T-cell (primary cell): ENCODE measurements around the gene CYP2A13. TPM values are rescaled to one million over a fixed set of nuclear protein-coding genes. Genes with fewer than 3 reads are reported as not detected.
"Not testable (repeated sequence)": the region's sequence is repeated elsewhere in the genome, so short reads cannot be mapped to it uniquely, and the experiment has no call there.

Source experiments
- ATAC-seq, 4 experiments: fragments of 200-7000 bp in 3 of 4; fragments of 150-1000 bp in 1 of 4; cut with Tn5 transposase; replicated peaks in 1 of 4; 1 replicate in 3 of 4; 2 replicates in 1 of 4; pipeline ENCODE4 v1.10.0; 2021; ENCODE audit warnings: moderate library complexity in 3 of 4, mild to moderate bottlenecking in 2 of 4, moderate number of reproducible peaks in 1 of 4
- CTCF ChIA-PET, 2 donors: fragments of 300-600 bp; sonication (Branson Sonifier 250); formaldehyde crosslinking; loops; one replicate each; lab custom pipeline; 2022; ENCODE audit warnings: antibody characterized with exemption in 2 of 2; lab: Charles Lee
- POLR2A ChIA-PET, 2 donors: fragments of 300-600 bp; sonication (Branson Sonifier 250); formaldehyde crosslinking; loops; one replicate each; lab custom pipeline; 2022; ENCODE audit warnings: antibody characterized with exemption in 2 of 2; lab: Charles Lee
- DNase-seq, 35 experiments: peaks; one replicate each; pipeline versions ENCODE4 v3.0.0 to v3.0.0-alpha.2; 2013 to 2023
- H3K27ac ChIP-seq: one replicate; pipeline ENCODE4 v1.5.1; 2013; ENCODE audit warnings: low read length
- H3K27me3 ChIP-seq, 2 experiments: replicated peaks in 1 of 2; 1 replicate in 1 of 2; 2 replicates in 1 of 2; pipeline versions ENCODE4 v1.6.1 to v1.7.0; 2013; ENCODE audit warnings: low read length in 1 of 2, mixed read lengths in 1 of 2; ENCODE audit not compliant: control insufficient read depth in 2 of 2, insufficient read depth in 2 of 2; ENCODE audit errors: extremely low read depth in 1 of 2
- H3K36me3 ChIP-seq, 2 donors: 1 replicate in 1 of 2; 2 replicates in 1 of 2; pipeline versions ENCODE4 v1.6.1 to v1.7.0; 2013; ENCODE audit warnings: low read length in 1 of 2; ENCODE audit not compliant: control insufficient read depth in 2 of 2, insufficient read depth in 1 of 2; ENCODE audit errors: extremely low read depth in 1 of 2
- H3K4me1 ChIP-seq, 2 experiments: 1 replicate in 1 of 2; 2 replicates in 1 of 2; pipeline versions ENCODE4 v1.6.1 to v1.7.0; 2013; ENCODE audit warnings: low read length in 2 of 2, mixed read lengths in 1 of 2; ENCODE audit not compliant: insufficient read depth in 2 of 2, control insufficient read depth in 1 of 2; ENCODE audit errors: extremely low read depth in 1 of 2
- H3K4me3 ChIP-seq, 2 donors: 1 replicate in 1 of 2; 2 replicates in 1 of 2; pipeline versions ENCODE4 v1.5.1 to v1.7.0; 2013; ENCODE audit warnings: mild to moderate bottlenecking in 2 of 2, low read length in 1 of 2, moderate library complexity in 1 of 2; ENCODE audit not compliant: control insufficient read depth in 1 of 2; ENCODE audit errors: extremely low read depth in 1 of 2
- H3K9me3 ChIP-seq: 2 replicates; pipeline ENCODE4 v1.7.0; 2013
- H3K27ac Mint-ChIP-seq, 2 donors: one replicate each; pipeline ENCODE4 v1.8.0; 2020 to 2021; ENCODE audit warnings: mild to moderate bottlenecking in 2 of 2, mixed read lengths in 2 of 2
- H3K27me3 Mint-ChIP-seq, 2 donors: one replicate each; pipeline ENCODE4 v1.8.0; 2021 to 2022; ENCODE audit warnings: mixed read lengths in 2 of 2
- H3K36me3 Mint-ChIP-seq: one replicate; pipeline ENCODE4 v1.8.0; 2021; ENCODE audit warnings: mixed read lengths
- H3K4me1 Mint-ChIP-seq, 3 donors: one replicate each; pipeline ENCODE4 v1.8.0; 2020 to 2022; ENCODE audit warnings: mixed read lengths in 3 of 3, mild to moderate bottlenecking in 1 of 3
- H3K4me3 Mint-ChIP-seq, 3 donors: one replicate each; pipeline ENCODE4 v1.8.0; 2020 to 2022; ENCODE audit warnings: mild to moderate bottlenecking in 3 of 3, mixed read lengths in 3 of 3, moderate library complexity in 3 of 3
- H3K9me3 Mint-ChIP-seq, 3 donors: one replicate each; pipeline ENCODE4 v1.8.0; 2020 to 2022; ENCODE audit warnings: mixed read lengths in 3 of 3
- WGBS: methylation state at CpG from one replicate; pipeline ENCODE4 v1.1.5; 2013; ENCODE audit warnings: missing lambda C conversion rate; ENCODE audit not compliant: insufficient coverage; 5-methylcytosine and 5-hydroxymethylcytosine counted together
- total RNA-seq, 35 experiments: library from RNA in 6 of 35; stranded (reverse) in 6 of 35; fragments of 120-200 nt in 1 of 35; gene quantifications; one replicate each; pipeline versions ENCODE4 v1.2.1 to v1.2.4 and lab custom pipeline; 2013 to 2026

CYP2A13 gene
- total RNA-seq, 5 donors from 2014 or later (not counting 1 experiment from before 2014, with no cell fraction given): not detected

DNA sequence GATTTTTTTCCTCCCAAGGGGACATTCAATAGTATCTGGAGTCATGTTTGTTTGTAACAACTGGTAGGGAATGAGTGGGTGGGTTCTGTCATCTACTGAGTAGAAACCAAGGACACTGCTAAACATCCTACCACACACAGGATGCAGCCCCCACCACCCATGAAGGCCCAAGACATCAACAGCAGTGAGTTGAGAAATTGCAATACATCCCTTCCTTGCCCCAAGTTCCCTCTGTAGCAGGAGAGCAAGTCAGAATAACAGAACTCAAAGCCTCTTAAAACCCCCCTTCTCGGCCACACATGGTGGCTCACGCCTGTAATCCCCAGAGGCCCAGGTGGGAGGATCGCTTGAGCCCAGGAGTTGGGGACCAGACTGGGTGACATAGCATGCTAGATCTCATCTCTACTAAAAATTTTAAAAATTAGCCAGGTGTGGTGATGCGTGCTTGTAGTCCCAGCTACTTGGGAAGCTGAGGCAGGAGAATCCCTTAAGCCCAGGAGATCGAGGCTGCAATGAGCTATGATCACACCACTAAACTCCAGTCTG lies 23.6 kb downstream of the CYP2A13 start:
- Histone ChIP-seq H3K27me3 (peaks cover 0 to 4% of the 10 kb centered on the region in 2 experiments), H3K36me3 (no peaks in the 10 kb centered on the region), H3K4me3 (no peak overlapping the region), H3K4me1 (no peaks in the 10 kb centered on the region), H3K9me3 (no peaks in the 10 kb centered on the region), H3K27ac (no peak overlapping the region)
- CTCF ChIA-PET: no interaction called here
- no peak for ATAC-seq
- Mint-ChIP-seq H3K27ac (no peak overlapping the region), H3K27me3 (no peaks in the 10 kb centered on the region), H3K36me3 (no peaks in the 10 kb centered on the region), H3K4me1 (no peaks in the 10 kb centered on the region), H3K4me3 (no peak overlapping the region), H3K9me3 (no peaks in the 10 kb centered on the region)
- POLR2A ChIA-PET: no interaction called here
- DNase-seq: no peak
- whole genome bisulfite sequencing: 87% methylated on average over 3 of the region's 5 CpGs

DNA sequence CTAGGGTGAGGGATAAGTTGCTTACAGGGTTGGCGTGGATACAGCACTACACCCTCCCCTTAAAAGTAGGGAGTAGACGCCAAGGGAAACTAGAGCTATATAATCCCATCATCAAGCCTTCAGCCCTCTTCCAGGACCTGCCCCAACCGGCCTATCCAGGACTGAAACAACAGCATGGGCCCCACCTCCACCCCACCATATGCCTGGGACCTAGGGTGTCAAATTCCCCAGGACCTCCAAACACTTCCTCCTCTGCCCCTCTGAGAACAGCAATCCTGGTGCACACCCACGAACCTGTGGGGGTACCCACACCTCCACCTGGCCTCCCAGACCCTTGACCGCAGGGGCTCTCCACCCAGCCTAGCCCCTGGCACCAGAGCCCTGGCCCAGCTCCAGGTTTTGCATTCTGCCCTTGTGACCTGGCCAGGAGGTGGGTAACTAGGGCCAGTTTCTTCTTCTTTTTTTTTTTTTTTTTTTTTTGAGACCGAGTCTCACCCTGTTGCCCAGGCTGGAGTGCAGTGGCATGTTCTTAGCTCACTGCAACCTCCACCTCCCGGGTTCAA lies 24.6 kb downstream of the CYP2A13 start:
- no peaks in the 10 kb centered on the region for H3K9me3 Mint-ChIP-seq
- no peaks in the 10 kb centered on the region for H3K36me3 Mint-ChIP-seq
- no peaks in the 10 kb centered on the region for H3K36me3 ChIP-seq
- ATAC-seq (no peak), DNase-seq (no peak)
- no peak overlapping the region for H3K4me3 Mint-ChIP-seq
- H3K27ac ChIP-seq: no peak overlapping the region
- H3K9me3 ChIP-seq: no peaks in the 10 kb centered on the region
- POLR2A ChIA-PET: no interaction called here
- H3K4me3 ChIP-seq: no peak overlapping the region
- WGBS: 83% methylated on average over 3 of the region's 7 CpGs
- peaks cover 0 to 3% of the 10 kb centered on the region in 2 donors for H3K27me3 Mint-ChIP-seq
- no peaks in the 10 kb centered on the region for H3K4me1 Mint-ChIP-seq
- no peak overlapping the region for H3K27ac Mint-ChIP-seq
- CTCF ChIA-PET: no interaction called here
- H3K27me3 ChIP-seq: peaks cover 0 to 4% of the 10 kb centered on the region in 2 experiments
- no peaks in the 10 kb centered on the region for H3K4me1 ChIP-seq

DNA sequence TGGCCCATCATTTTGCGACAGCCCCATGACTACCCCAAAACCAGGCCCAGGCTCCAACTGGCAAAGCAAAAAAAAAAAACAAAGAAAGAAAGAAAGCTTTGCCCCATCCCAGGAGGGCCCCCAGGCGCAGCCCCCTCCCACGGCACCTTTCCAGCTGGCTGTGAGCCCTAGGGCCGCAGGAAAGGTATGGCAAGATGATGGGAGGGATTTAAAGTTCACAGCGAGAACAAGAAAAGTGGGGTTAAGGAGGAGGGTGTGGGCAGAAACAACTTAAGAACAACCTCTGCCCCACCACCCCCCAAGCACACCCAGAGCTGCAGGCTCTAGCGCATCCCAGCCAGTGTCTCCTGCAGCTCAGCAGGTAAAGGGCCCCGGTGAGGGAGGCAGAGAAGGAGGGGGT lies 25.9 kb downstream of the CYP2A13 start, which contains the start of gene CYP2F1:
Gene CYP2F1 (plus strand): TSS at position 301 of the 400 bp plus-strand sequence. CDS start 1,757 bp downstream, outside the sequence.
- H3K27ac Mint-ChIP-seq: no peak within 1 kb of the TSS
- DNase-seq: no peak
- no peak within 1 kb of the TSS for H3K4me3 Mint-ChIP-seq
- Histone ChIP-seq H3K4me3 (no peak within 1 kb of the TSS), H3K36me3 (no peaks in the 10 kb centered on the region), H3K9me3 (no peaks in the 10 kb centered on the region), H3K27ac (no peak within 1 kb of the TSS), H3K27me3 (peaks cover 0 to 4% of the 10 kb centered on the region in 2 experiments), H3K4me1 (no peaks in the 10 kb centered on the region)
- no peaks in the 10 kb centered on the region for H3K36me3 Mint-ChIP-seq
- ChIA-PET CTCF (no interaction called here), POLR2A (no interaction called here)
- H3K9me3 Mint-ChIP-seq: no peaks in the 10 kb centered on the region
- WGBS: 69% methylated on average over 2 of the region's 7 CpGs
- peaks cover 4 to 8% (median 4%) of the 10 kb centered on the region in 3 donors for H3K4me1 Mint-ChIP-seq
- no peak for ATAC-seq
- peaks cover 0 to 3% of the 10 kb centered on the region in 2 donors for H3K27me3 Mint-ChIP-seq

DNA sequence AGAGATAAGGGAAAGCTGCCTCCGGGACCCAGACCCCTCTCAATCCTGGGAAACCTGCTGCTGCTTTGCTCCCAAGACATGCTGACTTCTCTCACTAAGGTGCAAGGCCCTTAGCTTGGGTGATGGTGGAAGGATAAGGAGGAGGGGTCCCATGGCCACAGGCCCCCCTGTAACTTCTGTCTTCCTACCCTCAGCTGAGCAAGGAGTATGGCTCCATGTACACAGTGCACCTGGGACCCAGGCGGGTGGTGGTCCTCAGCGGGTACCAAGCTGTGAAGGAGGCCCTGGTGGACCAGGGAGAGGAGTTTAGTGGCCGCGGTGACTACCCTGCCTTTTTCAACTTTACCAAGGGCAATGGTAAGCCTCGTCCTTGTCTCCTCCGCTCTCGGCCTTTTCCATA lies 28.0 kb downstream of the CYP2A13 start:
- Mint-ChIP-seq H3K27me3 (peaks cover 0 to 3% of the 10 kb centered on the region in 2 donors), H3K4me1 (peaks cover 19 to 24% (median 21%) of the 10 kb centered on the region in 3 donors), H3K36me3 (no peaks in the 10 kb centered on the region), H3K4me3 (no peak overlapping the region), H3K9me3 (no peaks in the 10 kb centered on the region), H3K27ac (no peak overlapping the region)
- Histone ChIP-seq H3K9me3 (no peaks in the 10 kb centered on the region), H3K4me1 (peaks cover 4 to 17% of the 10 kb centered on the region in 2 experiments), H3K27me3 (peaks cover 0 to 4% of the 10 kb centered on the region in 2 experiments), H3K4me3 (no peak overlapping the region), H3K27ac (no peak overlapping the region), H3K36me3 (no peaks in the 10 kb centered on the region)
- DNase-seq (peak in 1 of 35 experiments; percentile 6), ATAC-seq (no peak)
- no CpG with 5 or more reads among the region's 8 CpGs for WGBS
- POLR2A ChIA-PET: no interaction called here
- CTCF ChIA-PET: interaction anchor here in 1 of 2 donors (0.6 kb wide), 1 partner anchor 9 kb away, joined by 3 read pairs; no protein-coding TSS in a partner anchor

DNA sequence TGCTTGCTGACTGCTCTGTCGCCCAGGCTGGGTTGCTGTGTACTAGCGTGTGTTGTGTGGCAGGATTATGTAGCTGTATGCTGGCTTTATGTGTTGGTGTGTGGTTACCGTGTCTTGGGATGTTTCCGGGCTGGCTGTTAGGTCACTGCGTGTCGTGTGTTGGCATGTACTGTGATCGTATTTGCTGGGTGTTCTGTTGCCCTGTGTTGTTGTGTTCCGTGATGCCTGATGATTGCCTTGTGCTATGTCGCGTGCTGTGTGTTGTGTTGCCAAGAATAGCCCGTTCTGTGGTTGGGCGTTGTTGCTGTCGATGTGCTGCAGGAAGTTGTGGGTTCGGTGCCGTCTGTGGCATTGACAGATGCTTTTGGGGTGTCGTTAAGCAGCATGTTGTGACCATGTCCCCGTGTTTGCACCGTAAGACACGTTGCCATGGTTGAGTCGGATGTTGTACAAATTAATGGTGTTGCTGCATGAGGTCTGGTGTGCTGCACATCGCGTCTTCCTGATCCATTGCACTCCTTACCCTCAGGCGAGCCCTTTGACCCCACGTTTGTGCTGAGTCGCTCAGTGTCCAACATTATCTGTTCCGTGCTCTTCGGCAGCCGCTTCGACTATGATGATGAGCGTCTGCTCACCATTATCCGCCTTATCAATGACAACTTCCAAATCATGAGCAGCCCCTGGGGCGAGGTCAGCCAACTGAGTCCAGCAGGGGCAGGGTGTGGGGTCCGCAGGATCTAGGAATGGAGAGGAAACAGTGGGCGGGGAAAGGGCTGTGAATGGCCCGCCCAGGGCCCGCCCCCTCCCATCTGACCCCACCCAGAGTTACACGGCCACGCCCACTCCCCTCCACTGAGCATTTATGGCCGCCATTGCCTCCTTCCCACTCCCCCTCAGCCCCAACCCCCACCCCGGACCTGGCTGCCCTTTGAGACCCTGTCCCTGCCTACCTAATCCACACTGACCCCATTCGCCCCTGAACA lies 33.0 kb downstream of the CYP2A13 start:
- Histone ChIP-seq H3K4me3 (peak overlapping the region in 1 of 2 donors; percentile 15), H3K4me1 (peaks cover 4 to 26% of the 10 kb centered on the region in 2 experiments), H3K27ac (peak overlapping the region; percentile 90)
- not testable (repeated sequence) for H3K9me3 ChIP-seq, H3K27me3 Mint-ChIP-seq, H3K36me3 ChIP-seq, H3K27me3 ChIP-seq, H3K9me3 Mint-ChIP-seq, H3K36me3 Mint-ChIP-seq
- peak; percentile 85 to 90 (median 87) for ATAC-seq
- peak overlapping the region; percentile 71 to 96 for H3K27ac Mint-ChIP-seq
- ChIA-PET CTCF (interaction anchor here (0.5 to 1.4 kb wide), 6 partner anchors 23 to 286 kb away, joined by 3 to 4 read pairs (median 3); no protein-coding TSS in a partner anchor), POLR2A (interaction anchor here (0.7 to 1.3 kb wide), 4 partner anchors 26 to 655 kb away, joined by 3 to 12 read pairs (median 5); partner anchors contain the start of gene SPTBN4 (in 1 of the 2))
- 7% methylated on average over 23 of the region's 41 CpGs for WGBS
- DNase-seq: peak; percentile 45 to 94 (median 84)
- H3K4me1 Mint-ChIP-seq: peaks cover 35 to 37% (median 35%) of the 10 kb centered on the region in 3 donors
- H3K4me3 Mint-ChIP-seq: peak overlapping the region; percentile 25 to 61 (median 60)

DNA sequence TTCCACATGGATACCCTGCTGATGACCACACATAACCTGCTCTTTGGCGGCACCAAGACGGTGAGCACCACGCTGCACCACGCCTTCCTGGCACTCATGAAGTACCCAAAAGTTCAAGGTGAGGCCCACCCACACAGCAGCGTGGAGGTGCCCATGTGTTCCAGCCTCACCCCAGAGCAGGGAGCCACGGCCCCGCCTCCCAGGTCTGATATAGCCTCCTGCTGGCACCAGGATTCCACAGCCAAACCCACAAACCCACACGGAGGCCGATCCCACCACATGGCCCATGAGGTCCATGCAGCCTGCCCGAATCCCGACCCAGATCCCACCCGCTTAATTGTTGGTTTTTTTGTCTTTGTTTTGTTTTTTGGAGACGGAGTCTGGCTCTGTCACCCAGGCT lies 34.6 kb downstream of the CYP2A13 start:
- H3K36me3 Mint-ChIP-seq: not testable (repeated sequence)

More for the DNA sequence above, 34.6 kb downstream of the CYP2A13 start:
- 89% methylated on average over 7 of the region's 13 CpGs for WGBS
- H3K9me3 Mint-ChIP-seq, H3K4me3 Mint-ChIP-seq, H3K27me3 Mint-ChIP-seq, DNase-seq, H3K9me3 ChIP-seq, ATAC-seq, H3K36me3 ChIP-seq, POLR2A ChIA-PET, H3K27ac ChIP-seq, H3K4me3 ChIP-seq, CTCF ChIA-PET, H3K27me3 ChIP-seq: not testable (repeated sequence)
- Mint-ChIP-seq H3K27ac (peak overlapping the region; percentile 57 to 75), H3K4me1 (peaks cover 47 to 50% (median 47%) of the 10 kb centered on the region in 3 donors)
- H3K4me1 ChIP-seq: peaks cover 4 to 40% of the 10 kb centered on the region in 2 experiments
